ENCODE measurements around the gene SRMS.

GRCh38 chr20:63520934-63521601, 26.5 kb downstream of the SRMS start:
- TF ChIP-seq CTCF (conservative IDR thresholded peaks at IDR 0.05 in 1 of 2, IDR thresholded peaks at IDR 0.05 in 1 of 2; ENCODE audit: extremely low read depth in 1 of 2, insufficient read depth in 1 of 2, low read depth in 1 of 2, low read length in 2 of 2), result peak in 1 of 2 donors; percentile 23
- TF ChIP-seq EZH2 (IDR thresholded peaks at IDR 0.05; ENCODE audit: borderline replicate concordance, low read length), result no peak
